Naive thymus-derived CD4-positive, alpha-beta T cell (primary cell): ENCODE data around the gene LRMDA. TPM values are rescaled to one million over a fixed set of nuclear protein-coding genes. Genes with fewer than 3 reads are reported as not detected.

Experiments used
- ATAC-seq: fragments of 150-1000 bp; cut with Tn5 transposase; 2 replicates; pipeline ENCODE4 v1.10.0; 2021; ENCODE audit warnings: mild to moderate bottlenecking, moderate library complexity
- CTCF ChIA-PET: fragments of 350-600 bp; sonication (Branson Sonifier 250); formaldehyde crosslinking; loops from one replicate; lab custom pipeline; 2021; ENCODE audit warnings: antibody characterized with exemption; lab: Charles Lee
- POLR2A ChIA-PET: fragments of 350-600 bp; sonication (Branson Sonifier 250); formaldehyde crosslinking; loops from one replicate; lab custom pipeline; 2021; ENCODE audit warnings: antibody characterized with exemption, inconsistent platforms; lab: Charles Lee
- DNase-seq, 9 donors: peaks; one replicate each; pipeline versions ENCODE4 v3.0.0 to v3.0.0-alpha.2; 2020 to 2022; ENCODE audit warnings: mixed read lengths in 1 of 9
- H3K27ac ChIP-seq: one replicate; pipeline ENCODE4 v1.7.0; 2013; ENCODE audit warnings: mild to moderate bottlenecking, low read depth, low read length, moderate library complexity
- H3K27me3 ChIP-seq, 2 donors: one replicate each; pipeline ENCODE4 v1.7.0; 2013; ENCODE audit warnings: low read length in 2 of 2, mild to moderate bottlenecking in 2 of 2, moderate library complexity in 2 of 2; ENCODE audit not compliant: control insufficient read depth in 2 of 2, insufficient read depth in 2 of 2
- H3K36me3 ChIP-seq, 3 experiments: 1 replicate in 2 of 3; 2 replicates in 1 of 3; pipeline ENCODE4 v1.7.0; 2013; ENCODE audit warnings: low read length in 3 of 3, mild to moderate bottlenecking in 3 of 3, moderate library complexity in 1 of 3; ENCODE audit not compliant: insufficient read depth in 3 of 3, control insufficient read depth in 2 of 3
- H3K4me1 ChIP-seq, 2 donors: one replicate each; pipeline ENCODE4 v1.7.0; 2013; ENCODE audit warnings: low read length in 2 of 2, mild to moderate bottlenecking in 2 of 2, moderate library complexity in 1 of 2; ENCODE audit not compliant: control insufficient read depth in 2 of 2, insufficient read depth in 2 of 2
- H3K4me3 ChIP-seq: 2 replicates; pipeline ENCODE4 v1.7.0; 2013; ENCODE audit warnings: mild to moderate bottlenecking, low read length
- H3K9me3 ChIP-seq, 3 experiments: 1 replicate in 2 of 3; 2 replicates in 1 of 3; pipeline ENCODE4 v1.7.0; 2013; ENCODE audit warnings: low read length in 3 of 3; ENCODE audit not compliant: control insufficient read depth in 2 of 3
- H3K27ac Mint-ChIP-seq, 9 donors: one replicate each; pipeline ENCODE4 v1.8.0; 2020 to 2022; ENCODE audit warnings: mixed read lengths in 9 of 9, mild to moderate bottlenecking in 8 of 9, moderate library complexity in 5 of 9, inconsistent platforms in 2 of 9
- H3K27me3 Mint-ChIP-seq, 5 donors: one replicate each; pipeline ENCODE4 v1.8.0; 2021 to 2022; ENCODE audit warnings: mixed read lengths in 5 of 5, mild to moderate bottlenecking in 1 of 5
- H3K36me3 Mint-ChIP-seq, 5 donors: one replicate each; pipeline ENCODE4 v1.8.0; 2020 to 2022; ENCODE audit warnings: mixed read lengths in 5 of 5, mild to moderate bottlenecking in 3 of 5, inconsistent platforms in 1 of 5
- H3K4me1 Mint-ChIP-seq, 7 donors: one replicate each; pipeline ENCODE4 v1.8.0; 2020 to 2022; ENCODE audit warnings: mixed read lengths in 7 of 7, mild to moderate bottlenecking in 3 of 7, inconsistent platforms in 1 of 7
- H3K4me3 Mint-ChIP-seq, 10 donors: one replicate each; pipeline ENCODE4 v1.8.0; 2020 to 2022; ENCODE audit warnings: mild to moderate bottlenecking in 10 of 10, mixed read lengths in 10 of 10, moderate library complexity in 6 of 10, inconsistent platforms in 2 of 10
- H3K9me3 Mint-ChIP-seq, 11 donors: one replicate each; pipeline ENCODE4 v1.8.0; 2020 to 2022; ENCODE audit warnings: mixed read lengths in 11 of 11, mild to moderate bottlenecking in 4 of 11, inconsistent platforms in 1 of 11, moderate library complexity in 1 of 11
- intact Hi-C, 2 donors: fragments of 100-400 bp; cut with micrococcal nuclease; formaldehyde crosslinking; loops; one replicate each; pipeline ENCODE4 v1.15.1; 2023
- polyA plus RNA-seq, 2 donors: library from polyadenylated mRNA; unstranded; fragments of 300-500 nt; fragmentation: Illumina TruSeq; gene quantifications; one replicate each; pipeline ENCODE4 v1.2.3, GENCODE V29; 2021
- total RNA-seq, 6 experiments: library from RNA in 5 of 6; stranded (reverse) in 5 of 6; gene quantifications; 1 replicate in 5 of 6; 2 replicates in 1 of 6; pipeline ENCODE4 v1.2.3 and lab custom pipeline; 2021 to 2026

The LRMDA gene
- total and polyA plus RNA-seq, 7 experiments from 2014 or later, result 0.57 to 14.9 (median 3.0) TPM; not detected in 4

- Mint-ChIP-seq H3K27ac (no peak overlapping the region), H3K27me3 (peaks cover 35 to 68% (median 54%) of the 10 kb centered on the region in 5 donors), H3K36me3 (no peaks in the 10 kb centered on the region), H3K4me3 (no peak overlapping the region), H3K4me1 (peaks cover 4 to 12% (median 6%) of the 10 kb centered on the region in 7 donors), H3K9me3 (peaks cover 0 to 4% (median 0%) of the 10 kb centered on the region in 11 donors)
- Histone ChIP-seq H3K36me3 (no peaks in the 10 kb centered on the region), H3K4me3 (no peak overlapping the region), H3K9me3 (no peaks in the 10 kb centered on the region), H3K27me3 (peaks cover 0 to under 1% of the 10 kb centered on the region in 2 donors), H3K27ac (no peak overlapping the region), H3K4me1 (no peaks in the 10 kb centered on the region)
- CTCF ChIA-PET, result no interaction called here
- POLR2A ChIA-PET, result no interaction called here
- no peak for ATAC-seq
- no peak for DNase-seq
- intact Hi-C loops, result no loop called here
Measured at GRCh38 chr10:75435291-75435690, 3.9 kb downstream of the LRMDA start.

- Mint-ChIP-seq H3K4me3 (no peak overlapping the region), H3K27ac (no peak overlapping the region), H3K9me3 (peaks cover 0 to 5% (median 0%) of the 10 kb centered on the region in 11 donors), H3K27me3 (peaks cover 25 to 63% (median 45%) of the 10 kb centered on the region in 5 donors), H3K36me3 (no peaks in the 10 kb centered on the region), H3K4me1 (peaks cover under 1 to 9% (median 4%) of the 10 kb centered on the region in 7 donors)
- ChIA-PET POLR2A (interaction anchor here (1.1 kb wide), 1 partner anchor 8 kb away, joined by 3 read pairs; no protein-coding TSS in a partner anchor), CTCF (no interaction called here)
- Histone ChIP-seq H3K9me3 (no peaks in the 10 kb centered on the region), H3K4me3 (no peak overlapping the region), H3K27me3 (no peaks in the 10 kb centered on the region), H3K27ac (no peak overlapping the region), H3K36me3 (no peaks in the 10 kb centered on the region), H3K4me1 (no peaks in the 10 kb centered on the region)
- DNase-seq (no peak), ATAC-seq (no peak)
- intact Hi-C loops, result no loop called here
Measured at GRCh38 chr10:75436896-75437295, 5.5 kb downstream of the LRMDA start.

DNA sequence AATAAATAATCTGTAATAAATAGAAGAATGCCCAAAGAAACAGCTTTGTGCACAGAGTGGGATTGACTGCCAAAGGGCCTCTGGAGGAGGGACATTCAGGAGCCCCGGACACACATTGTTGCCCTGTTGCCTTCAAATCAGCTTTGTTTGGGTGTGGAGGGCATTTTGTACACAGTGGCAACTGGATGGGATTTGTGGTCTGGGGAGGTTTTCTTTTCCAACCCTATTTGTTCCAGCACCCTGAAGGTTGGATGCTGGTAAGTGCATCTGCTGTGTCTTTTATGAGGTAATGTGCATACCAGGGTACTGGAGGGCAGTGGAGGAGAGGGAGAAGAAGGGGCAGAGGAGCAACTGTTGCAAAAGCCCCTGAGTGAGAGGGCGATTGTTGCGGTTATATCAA lies 6.3 kb downstream of the LRMDA start:
- H3K27ac ChIP-seq, result no peak overlapping the region
- H3K4me1 Mint-ChIP-seq, result peaks cover 0 to 1% (median 0%) of the 10 kb centered on the region in 7 donors
- H3K36me3 Mint-ChIP-seq, result no peaks in the 10 kb centered on the region
- no peak overlapping the region for H3K27ac Mint-ChIP-seq
- intact Hi-C loops, result no loop called here
- peaks cover 0 to 13% (median 4%) of the 10 kb centered on the region in 11 donors for H3K9me3 Mint-ChIP-seq
- DNase-seq, result no peak
- H3K36me3 ChIP-seq, result no peaks in the 10 kb centered on the region
- no peak for ATAC-seq
- no peak overlapping the region for H3K4me3 Mint-ChIP-seq
- H3K4me1 ChIP-seq, result no peaks in the 10 kb centered on the region
- no peak overlapping the region for H3K4me3 ChIP-seq
- peaks cover 17 to 55% (median 39%) of the 10 kb centered on the region in 5 donors for H3K27me3 Mint-ChIP-seq
- ChIA-PET CTCF (no interaction called here), POLR2A (no interaction called here)
- no peaks in the 10 kb centered on the region for H3K27me3 ChIP-seq
- no peaks in the 10 kb centered on the region for H3K9me3 ChIP-seq

GRCh38 chr10:75438275-75438674 lies 6.9 kb downstream of the LRMDA start:
- H3K27ac ChIP-seq, result no peak overlapping the region
- H3K36me3 ChIP-seq, result no peaks in the 10 kb centered on the region
- DNase-seq (no peak), ATAC-seq (no peak)
- no peak overlapping the region for H3K4me3 Mint-ChIP-seq
- no peak overlapping the region for H3K27ac Mint-ChIP-seq
- no peaks in the 10 kb centered on the region for H3K9me3 ChIP-seq
- no peaks in the 10 kb centered on the region for H3K4me1 Mint-ChIP-seq
- H3K4me1 ChIP-seq, result no peaks in the 10 kb centered on the region
- H3K27me3 ChIP-seq, result no peaks in the 10 kb centered on the region
- H3K4me3 ChIP-seq, result no peak overlapping the region
- no peaks in the 10 kb centered on the region for H3K36me3 Mint-ChIP-seq
- intact Hi-C loops, result no loop called here
- H3K27me3 Mint-ChIP-seq, result peaks cover 12 to 50% (median 33%) of the 10 kb centered on the region in 5 donors
- ChIA-PET POLR2A (no interaction called here), CTCF (no interaction called here)
- H3K9me3 Mint-ChIP-seq, result peaks cover 2 to 19% (median 6%) of the 10 kb centered on the region in 11 donors

- intact Hi-C loops, result no loop called here
- ChIA-PET CTCF (interaction anchor here (0.7 kb wide), 1 partner anchor 13 kb away, joined by 3 read pairs; no protein-coding TSS in a partner anchor), POLR2A (no interaction called here)
- H3K9me3 ChIP-seq, result peaks cover 0 to 4% (median 0%) of the 10 kb centered on the region in 3 experiments
- no peak for DNase-seq
- Mint-ChIP-seq H3K4me3 (no peak overlapping the region), H3K9me3 (peaks cover 0 to 31% (median 14%) of the 10 kb centered on the region in 11 donors), H3K4me1 (no peaks in the 10 kb centered on the region), H3K36me3 (peaks cover 0 to 8% (median 0%) of the 10 kb centered on the region in 5 donors), H3K27ac (no peak overlapping the region), H3K27me3 (peaks cover 4 to 36% (median 27%) of the 10 kb centered on the region in 5 donors)
- no peaks in the 10 kb centered on the region for H3K4me1 ChIP-seq
- H3K27ac ChIP-seq, result no peak overlapping the region
- H3K27me3 ChIP-seq, result no peaks in the 10 kb centered on the region
- no peaks in the 10 kb centered on the region for H3K36me3 ChIP-seq
- H3K4me3 ChIP-seq, result no peak overlapping the region
- ATAC-seq, result no peak
Measured at GRCh38 chr10:75439811-75440210, 8.4 kb downstream of the LRMDA start.

DNA sequence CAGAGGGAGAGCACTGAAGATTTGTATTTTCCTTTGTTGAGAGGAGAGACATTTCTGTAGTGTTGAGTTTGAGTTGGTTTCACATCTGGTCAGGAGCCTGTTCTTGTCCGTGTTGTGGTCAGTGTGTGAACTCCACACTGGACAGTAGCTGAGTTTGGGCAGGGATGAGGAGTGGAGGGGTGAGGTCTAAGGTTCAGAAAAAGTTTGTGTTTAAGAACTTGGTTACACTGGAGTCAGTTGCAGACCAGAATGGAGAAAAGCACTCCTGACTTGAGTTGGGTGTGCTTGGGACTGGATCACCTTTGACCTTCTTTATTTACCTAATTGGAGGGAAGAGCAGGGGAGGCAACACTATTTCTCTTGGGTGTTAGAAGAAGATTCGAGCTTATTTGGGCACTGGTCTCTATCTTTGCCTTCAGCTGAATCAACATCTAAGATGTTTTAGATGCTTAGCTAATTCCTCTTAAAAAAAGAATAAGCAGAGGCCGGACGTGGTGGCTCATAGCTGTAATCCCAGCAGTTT lies 8.9 kb downstream of the LRMDA start:
- intact Hi-C loops, result no loop called here
- H3K27me3 Mint-ChIP-seq, result peaks cover 3 to 30% (median 22%) of the 10 kb centered on the region in 5 donors
- Histone ChIP-seq H3K27me3 (no peaks in the 10 kb centered on the region), H3K9me3 (peaks cover 0 to 4% (median 0%) of the 10 kb centered on the region in 3 experiments), H3K27ac (no peak overlapping the region), H3K36me3 (no peaks in the 10 kb centered on the region), H3K4me3 (no peak overlapping the region), H3K4me1 (no peaks in the 10 kb centered on the region)
- H3K4me1 Mint-ChIP-seq, result no peaks in the 10 kb centered on the region
- H3K9me3 Mint-ChIP-seq, result peaks cover 0 to 35% (median 16%) of the 10 kb centered on the region in 11 donors
- no peak overlapping the region for H3K4me3 Mint-ChIP-seq
- no peak overlapping the region for H3K27ac Mint-ChIP-seq
- CTCF ChIA-PET, result interaction anchor here (0.7 kb wide), 1 partner anchor 13 kb away, joined by 3 read pairs; no protein-coding TSS in a partner anchor
- peaks cover 0 to 8% (median 0%) of the 10 kb centered on the region in 5 donors for H3K36me3 Mint-ChIP-seq
- DNase-seq (no peak), ATAC-seq (no peak)
- POLR2A ChIA-PET, result no interaction called here

DNA sequence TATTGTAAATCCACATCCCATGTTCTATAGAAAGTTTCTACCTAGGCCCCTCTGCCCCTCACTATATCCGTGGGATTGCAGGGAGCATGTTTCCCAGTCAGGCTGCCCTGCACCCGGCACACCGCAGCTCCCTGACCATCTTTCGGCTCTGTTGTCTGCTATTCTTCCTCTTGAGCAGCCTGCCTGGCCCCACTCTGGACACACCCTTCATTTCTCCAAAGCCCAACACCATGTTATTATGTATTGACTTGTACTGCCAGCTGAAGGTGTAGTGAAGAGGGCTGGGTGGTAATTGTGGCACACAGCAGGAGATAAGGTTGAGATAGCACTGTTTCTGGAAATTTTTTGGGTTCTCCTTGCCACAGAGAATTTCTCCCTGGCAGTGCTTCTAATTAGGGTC lies 9.8 kb downstream of the LRMDA start:
- Mint-ChIP-seq H3K36me3 (peaks cover 0 to 8% (median 0%) of the 10 kb centered on the region in 5 donors), H3K9me3 (peaks cover 0 to 44% (median 16%) of the 10 kb centered on the region in 11 donors), H3K27me3 (peaks cover 0 to 30% (median 20%) of the 10 kb centered on the region in 5 donors), H3K4me3 (no peak overlapping the region), H3K27ac (no peak overlapping the region), H3K4me1 (no peaks in the 10 kb centered on the region)
- intact Hi-C loops, result no loop called here
- CTCF ChIA-PET, result no interaction called here
- POLR2A ChIA-PET, result no interaction called here
- H3K27me3 ChIP-seq, result no peaks in the 10 kb centered on the region
- no peak for ATAC-seq
- H3K4me1 ChIP-seq, result no peaks in the 10 kb centered on the region
- no peak for DNase-seq
- H3K9me3 ChIP-seq, result peaks cover 0 to 4% (median 0%) of the 10 kb centered on the region in 3 experiments
- no peak overlapping the region for H3K4me3 ChIP-seq
- no peak overlapping the region for H3K27ac ChIP-seq
- no peaks in the 10 kb centered on the region for H3K36me3 ChIP-seq
